DOHH2 (cell line): Measurements from ENCODE around the gene KCNA3.

Experiments
- H3F3A ChIP-seq: fragments of 200-600 bp; sonication (generic), shearing (Covaris generic); 2 replicates; pipeline ENCODE4 v1.6.0; 2016; ENCODE audit warnings: antibody characterized with exemption, mild to moderate bottlenecking; ENCODE audit not compliant: control insufficient read depth, insufficient read depth
- H3K27ac ChIP-seq: fragments of 200-600 bp; sonication (generic); 2 replicates; pipeline ENCODE4 v1.5.1; 2014; ENCODE audit warnings: low read depth, mild to moderate bottlenecking, low read length, moderate library complexity
- H3K27me3 ChIP-seq: fragments of 200-600 bp; sonication (generic); 2 replicates; pipeline ENCODE4 v1.6.1; 2014; ENCODE audit warnings: mild to moderate bottlenecking, low read length, mixed read lengths; ENCODE audit not compliant: control insufficient read depth
- H3K36me3 ChIP-seq: fragments of 200-600 bp; sonication (generic); 2 replicates; pipeline ENCODE4 v1.6.1; 2014; ENCODE audit warnings: mild to moderate bottlenecking, low read length, moderate library complexity, mixed read lengths; ENCODE audit not compliant: control insufficient read depth
- H3K4me1 ChIP-seq: fragments of 200-600 bp; sonication (generic); 2 replicates; pipeline ENCODE4 v1.6.1; 2014; ENCODE audit warnings: mild to moderate bottlenecking, low read length, mixed read lengths; ENCODE audit not compliant: control insufficient read depth
- H3K4me2 ChIP-seq: fragments of 200-600 bp; sonication (generic); 2 replicates; pipeline ENCODE4 v1.6.0; 2014; ENCODE audit warnings: mild to moderate bottlenecking, low read length, moderate library complexity
- H3K4me3 ChIP-seq: fragments of 200-600 bp; sonication (generic); 2 replicates; pipeline ENCODE4 v1.5.1; 2014; ENCODE audit warnings: mild to moderate bottlenecking, low read length, mixed read lengths
- H3K79me2 ChIP-seq: fragments of 200-600 bp; sonication (generic); 2 replicates; pipeline ENCODE4 v1.6.1; 2014; ENCODE audit warnings: mild to moderate bottlenecking, low read length, mixed read lengths; ENCODE audit not compliant: control insufficient read depth
- H3K9me2 ChIP-seq: fragments of 200-600 bp; sonication (generic); replicated peaks from 2 replicates; pipeline ENCODE4 v1.6.1; 2014; ENCODE audit warnings: mild to moderate bottlenecking, low read length, mixed read lengths; ENCODE audit not compliant: control insufficient read depth
- H3K9me3 ChIP-seq: fragments of 200-600 bp; sonication (generic); 2 replicates; pipeline ENCODE4 v1.6.1; 2014; ENCODE audit warnings: antibody characterized with exemption, low read length, mixed read lengths; ENCODE audit not compliant: control insufficient read depth, insufficient read depth
- H4K20me1 ChIP-seq: fragments of 200-600 bp; sonication (generic); 2 replicates; pipeline ENCODE4 v1.6.0; 2014; ENCODE audit warnings: low read depth, mild to moderate bottlenecking, antibody characterized with exemption, low read length, moderate library complexity; ENCODE audit not compliant: control insufficient read depth, insufficient read depth
- CTCF ChIP-seq: fragments of 200-600 bp; sonication (generic); IDR thresholded peaks from one replicate; pipeline ENCODE4 v1.5.1; 2014; ENCODE audit warnings: antibody characterized with exemption, mild to moderate bottlenecking, low read depth, low read length; ENCODE audit not compliant: poor library complexity, severe bottlenecking
- EZH2phosphoT487 ChIP-seq: fragments of 200-600 bp; sonication (generic); IDR thresholded peaks from 2 replicates; pipeline ENCODE4 v1.6.1; 2017; ENCODE audit warnings: borderline replicate concordance, mild to moderate bottlenecking, antibody characterized with exemption, low read length, moderate library complexity, mixed read lengths

KCNA3 gene

GRCh38 chr1:110688514-110688913, 13.8 kb upstream of the KCNA3 start:
- no peaks in the 10 kb centered on the region for H3K9me2 ChIP-seq
- H3F3A ChIP-seq: no peaks in the 10 kb centered on the region
- H3K4me1 ChIP-seq: no peaks in the 10 kb centered on the region
- no peaks in the 10 kb centered on the region for H3K79me2 ChIP-seq
- no peaks in the 10 kb centered on the region for H4K20me1 ChIP-seq
- no peaks in the 10 kb centered on the region for H3K9me3 ChIP-seq
- H3K27ac ChIP-seq: no peak overlapping the region
- TF ChIP-seq CTCF (no peak), EZH2phosphoT487 (no peak)
- H3K4me3 ChIP-seq: no peak overlapping the region
- H3K27me3 ChIP-seq: no peaks in the 10 kb centered on the region
- no peak overlapping the region for H3K4me2 ChIP-seq
- no peaks in the 10 kb centered on the region for H3K36me3 ChIP-seq

GRCh38 chr1:110687250-110687649, 12.5 kb upstream of the KCNA3 start:
- Histone ChIP-seq H3K79me2 (no peaks in the 10 kb centered on the region), H3K4me3 (no peak overlapping the region), H3K27me3 (no peaks in the 10 kb centered on the region), H3K27ac (no peak overlapping the region), H4K20me1 (no peaks in the 10 kb centered on the region), H3K36me3 (no peaks in the 10 kb centered on the region), H3K9me2 (no peaks in the 10 kb centered on the region), H3K4me1 (no peaks in the 10 kb centered on the region), H3K4me2 (no peak overlapping the region), H3K9me3 (no peaks in the 10 kb centered on the region), H3F3A (no peaks in the 10 kb centered on the region)
- TF ChIP-seq CTCF (no peak), EZH2phosphoT487 (no peak)

GRCh38 chr1:110686188-110686587, 11.4 kb upstream of the KCNA3 start:
- TF ChIP-seq CTCF (peak; percentile 31), EZH2phosphoT487 (no peak)
- Histone ChIP-seq H3K4me2 (no peak overlapping the region), H3F3A (no peaks in the 10 kb centered on the region), H3K36me3 (no peaks in the 10 kb centered on the region), H3K79me2 (no peaks in the 10 kb centered on the region), H3K27me3 (no peaks in the 10 kb centered on the region), H3K4me3 (no peak overlapping the region), H3K27ac (no peak overlapping the region), H3K9me3 (no peaks in the 10 kb centered on the region), H3K9me2 (no peaks in the 10 kb centered on the region), H4K20me1 (no peaks in the 10 kb centered on the region), H3K4me1 (no peaks in the 10 kb centered on the region)

- no peaks in the 10 kb centered on the region for H3K9me2 ChIP-seq
- H3K4me2 ChIP-seq: no peak overlapping the region
- no peaks in the 10 kb centered on the region for H4K20me1 ChIP-seq
- H3F3A ChIP-seq: no peaks in the 10 kb centered on the region
- no peaks in the 10 kb centered on the region for H3K4me1 ChIP-seq
- H3K4me3 ChIP-seq: no peak overlapping the region
- no peaks in the 10 kb centered on the region for H3K79me2 ChIP-seq
- no peaks in the 10 kb centered on the region for H3K9me3 ChIP-seq
- H3K36me3 ChIP-seq: no peaks in the 10 kb centered on the region
- TF ChIP-seq EZH2phosphoT487 (no peak), CTCF (no peak)
- H3K27ac ChIP-seq: no peak overlapping the region
- H3K27me3 ChIP-seq: no peaks in the 10 kb centered on the region
Observed at GRCh38 chr1:110684491-110684890, 9.8 kb upstream of the KCNA3 start.
